SK-N-SH treated with all-trans-retinoic acid at 6 μM for 48 hours (cell line): ENCODE data around the gene CCDC38.

ENCODE experiments used
- CREB5 ChIP-seq: fragments of 250-450 bp; sonication (Bioruptor Pico); IDR thresholded peaks from 2 replicates; pipeline ENCODE4 v1.5.1; 2020; ENCODE audit warnings: low read depth, mild to moderate bottlenecking, moderate library complexity
- POU6F1 ChIP-seq: fragments of 250-450 bp; sonication (Bioruptor Pico); IDR thresholded peaks from 2 replicates; pipeline ENCODE4 v1.8.0; 2021; ENCODE audit warnings: low read depth, mild to moderate bottlenecking, moderate library complexity, borderline replicate concordance
- ZFP3 ChIP-seq: fragments of 250-450 bp; sonication (Bioruptor Pico); IDR thresholded peaks from 2 replicates; pipeline ENCODE4 v1.5.0; 2020; ENCODE audit warnings: mild to moderate bottlenecking, moderate library complexity

GRCh38 chr12:95959107-95959506 is 16.7 kb upstream of the CCDC38 start:
- no peak for TF ChIP-seq ZFP3
- no peak for TF ChIP-seq CREB5 (CRISPR knock-in tag)
- no peak for TF ChIP-seq POU6F1 (CRISPR knock-in tag)
